MCF 10A (cell line): ENCODE data around the gene RPTOR. TPM values are rescaled to one million over a fixed set of nuclear protein-coding genes. Genes with fewer than 3 reads are reported as not detected.

ENCODE experiments used
- BruUV-seq: library from RNA; stranded (reverse); fragments of 400-500 nt; replicated peaks from 2 replicates; lab custom pipeline; 2021; lab: Mats Ljungman, UMichigan
- CTCF ChIA-PET: fragments of 300-600 bp; sonication (Branson Sonifier 250); formaldehyde crosslinking; extraction: SDS; loops from one replicate; lab custom pipeline; 2021; ENCODE audit warnings: antibody characterized with exemption, inconsistent platforms; lab: Yijun Ruan, JAX
- POLR2A ChIA-PET: fragments of 300-600, 350-650 bp; sonication (Branson Sonifier 250); formaldehyde crosslinking; extraction: SDS; loops from one replicate; lab custom pipeline; 2020; ENCODE audit warnings: antibody characterized with exemption, inconsistent platforms; lab: Yijun Ruan, JAX
- DNase-seq: peaks from one replicate; pipeline ENCODE4 v3.0.0-alpha.2; 2018; ENCODE audit not compliant: unreplicated experiment
- H3K27ac Mint-ChIP-seq: one replicate; pipeline ENCODE4 v1.8.0; 2022; ENCODE audit warnings: mild to moderate bottlenecking, low read depth, mixed read lengths; ENCODE audit not compliant: unreplicated experiment
- H3K27me3 Mint-ChIP-seq: one replicate; pipeline ENCODE4 v1.8.0; 2022; ENCODE audit warnings: mixed read lengths; ENCODE audit not compliant: insufficient read depth, unreplicated experiment
- H3K36me3 Mint-ChIP-seq: one replicate; pipeline ENCODE4 v1.8.0; 2022; ENCODE audit warnings: mild to moderate bottlenecking, moderate library complexity, mixed read lengths; ENCODE audit not compliant: insufficient read depth, unreplicated experiment
- H3K4me1 Mint-ChIP-seq: one replicate; pipeline ENCODE4 v1.8.0; 2022; ENCODE audit warnings: mixed read lengths; ENCODE audit not compliant: insufficient read depth, unreplicated experiment
- H3K4me3 Mint-ChIP-seq: one replicate; pipeline ENCODE4 v1.8.0; 2022; ENCODE audit warnings: mild to moderate bottlenecking, moderate library complexity, mixed read lengths; ENCODE audit not compliant: unreplicated experiment
- H3K9me3 Mint-ChIP-seq: one replicate; pipeline ENCODE4 v1.8.0; 2022; ENCODE audit warnings: mixed read lengths; ENCODE audit not compliant: unreplicated experiment
- intact Hi-C: fragments of 100-400 bp; cut with micrococcal nuclease; formaldehyde crosslinking; loops from 2 replicates; pipeline ENCODE4 v1.14.1; 2022
- total RNA-seq: library from RNA; stranded (reverse); gene quantifications from 2 replicates; pipeline ENCODE4 v1.2.3, GENCODE V29; 2022
- TF ChIP-seq, protein P1 (sequence below): fragments of 200-600 bp; IDR thresholded peaks from one replicate; pipeline ENCODE4 v1.8.0; 2022; ENCODE audit warnings: antibody characterized with exemption, mild to moderate bottlenecking; ENCODE audit not compliant: unreplicated experiment

The RPTOR gene
- total RNA-seq, 1 experiment from 2014 or later, result 41.3 TPM

DNA sequence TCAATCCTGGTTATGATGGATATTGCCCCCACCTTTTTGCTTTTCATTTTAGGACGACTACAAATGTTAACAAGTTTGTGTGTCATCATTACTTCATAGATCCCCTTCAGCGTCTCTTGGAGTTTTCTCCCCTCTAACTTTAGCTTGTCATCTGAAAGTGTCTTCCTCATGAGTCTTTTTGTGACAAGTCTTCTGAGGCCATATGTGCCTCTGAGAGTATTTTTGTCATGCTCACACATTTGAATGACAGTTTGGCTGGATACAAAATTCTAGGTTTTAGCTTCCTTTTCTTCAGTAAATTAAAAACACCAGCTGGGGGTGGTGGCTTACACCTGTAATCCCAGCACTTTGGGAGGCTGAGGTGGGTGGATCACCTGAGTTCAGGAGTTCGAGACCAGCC is 243.2 kb downstream of the RPTOR start:
- no TSS peak for BruUV-seq
- no peak overlapping the region for H3K4me3 Mint-ChIP-seq
- H3K9me3 Mint-ChIP-seq, result no peaks in the 10 kb centered on the region
- POLR2A ChIA-PET, result interaction anchor here (0.8 kb wide), 1 partner anchor 39 kb away, joined by 3 read pairs; no protein-coding TSS in a partner anchor
- TF ChIP-seq, protein P1, sequence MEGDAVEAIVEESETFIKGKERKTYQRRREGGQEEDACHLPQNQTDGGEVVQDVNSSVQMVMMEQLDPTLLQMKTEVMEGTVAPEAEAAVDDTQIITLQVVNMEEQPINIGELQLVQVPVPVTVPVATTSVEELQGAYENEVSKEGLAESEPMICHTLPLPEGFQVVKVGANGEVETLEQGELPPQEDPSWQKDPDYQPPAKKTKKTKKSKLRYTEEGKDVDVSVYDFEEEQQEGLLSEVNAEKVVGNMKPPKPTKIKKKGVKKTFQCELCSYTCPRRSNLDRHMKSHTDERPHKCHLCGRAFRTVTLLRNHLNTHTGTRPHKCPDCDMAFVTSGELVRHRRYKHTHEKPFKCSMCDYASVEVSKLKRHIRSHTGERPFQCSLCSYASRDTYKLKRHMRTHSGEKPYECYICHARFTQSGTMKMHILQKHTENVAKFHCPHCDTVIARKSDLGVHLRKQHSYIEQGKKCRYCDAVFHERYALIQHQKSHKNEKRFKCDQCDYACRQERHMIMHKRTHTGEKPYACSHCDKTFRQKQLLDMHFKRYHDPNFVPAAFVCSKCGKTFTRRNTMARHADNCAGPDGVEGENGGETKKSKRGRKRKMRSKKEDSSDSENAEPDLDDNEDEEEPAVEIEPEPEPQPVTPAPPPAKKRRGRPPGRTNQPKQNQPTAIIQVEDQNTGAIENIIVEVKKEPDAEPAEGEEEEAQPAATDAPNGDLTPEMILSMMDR, result no peak
- H3K4me1 Mint-ChIP-seq, result peaks cover 42% of the 10 kb centered on the region
- intact Hi-C loops, result no loop called here
- no peak overlapping the region for H3K27ac Mint-ChIP-seq
- no peaks in the 10 kb centered on the region for H3K27me3 Mint-ChIP-seq
- no peaks in the 10 kb centered on the region for H3K36me3 Mint-ChIP-seq
- CTCF ChIA-PET, result interaction anchor here (0.6 kb wide), 1 partner anchor 203 kb away, joined by 3 read pairs; no protein-coding TSS in a partner anchor
- no peak for DNase-seq

DNA sequence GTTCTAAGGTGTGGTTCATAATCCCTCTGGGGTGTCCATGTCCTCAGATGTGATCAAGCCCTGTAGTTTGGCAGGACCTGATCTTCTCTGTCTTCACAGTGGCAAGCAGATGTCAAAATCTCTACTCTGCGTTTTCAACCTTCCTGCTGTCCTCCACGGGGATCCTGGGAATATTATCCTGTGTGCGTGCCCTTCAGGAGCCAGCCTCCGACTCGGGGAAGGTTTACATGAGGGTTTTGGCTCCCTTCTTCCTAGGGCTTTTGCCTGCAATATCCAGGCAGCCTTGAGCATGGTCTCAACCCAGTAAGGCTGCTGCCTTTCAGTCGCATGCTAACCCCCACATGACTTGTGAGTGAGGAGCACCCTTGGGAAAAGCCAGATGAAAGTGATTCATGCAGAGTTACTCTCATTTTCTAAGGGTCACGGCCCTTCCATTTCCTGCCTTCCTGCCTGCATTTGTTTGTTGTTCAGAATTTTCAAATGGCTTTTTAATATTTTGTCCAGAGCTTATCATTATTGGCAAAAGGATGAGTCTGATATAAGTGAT is 244.8 kb downstream of the RPTOR start:
- intact Hi-C loops, result no loop called here
- H3K36me3 Mint-ChIP-seq, result peaks cover 4% of the 10 kb centered on the region
- peak; percentile 83 for DNase-seq
- CTCF ChIA-PET, result interaction anchor here (0.7 kb wide), 1 partner anchor 129 kb away, joined by 3 read pairs; no protein-coding TSS in a partner anchor
- H3K4me3 Mint-ChIP-seq, result peak overlapping the region; percentile 39
- TF ChIP-seq, protein P1, result no peak
- no peaks in the 10 kb centered on the region for H3K27me3 Mint-ChIP-seq
- H3K9me3 Mint-ChIP-seq, result no peaks in the 10 kb centered on the region
- POLR2A ChIA-PET, result interaction anchor here (1.1 kb wide), 1 partner anchor 37 kb away, joined by 3 read pairs; no protein-coding TSS in a partner anchor
- peak overlapping the region; percentile 17 for H3K27ac Mint-ChIP-seq
- no TSS peak for BruUV-seq
- H3K4me1 Mint-ChIP-seq, result peaks cover 49% of the 10 kb centered on the region

DNA sequence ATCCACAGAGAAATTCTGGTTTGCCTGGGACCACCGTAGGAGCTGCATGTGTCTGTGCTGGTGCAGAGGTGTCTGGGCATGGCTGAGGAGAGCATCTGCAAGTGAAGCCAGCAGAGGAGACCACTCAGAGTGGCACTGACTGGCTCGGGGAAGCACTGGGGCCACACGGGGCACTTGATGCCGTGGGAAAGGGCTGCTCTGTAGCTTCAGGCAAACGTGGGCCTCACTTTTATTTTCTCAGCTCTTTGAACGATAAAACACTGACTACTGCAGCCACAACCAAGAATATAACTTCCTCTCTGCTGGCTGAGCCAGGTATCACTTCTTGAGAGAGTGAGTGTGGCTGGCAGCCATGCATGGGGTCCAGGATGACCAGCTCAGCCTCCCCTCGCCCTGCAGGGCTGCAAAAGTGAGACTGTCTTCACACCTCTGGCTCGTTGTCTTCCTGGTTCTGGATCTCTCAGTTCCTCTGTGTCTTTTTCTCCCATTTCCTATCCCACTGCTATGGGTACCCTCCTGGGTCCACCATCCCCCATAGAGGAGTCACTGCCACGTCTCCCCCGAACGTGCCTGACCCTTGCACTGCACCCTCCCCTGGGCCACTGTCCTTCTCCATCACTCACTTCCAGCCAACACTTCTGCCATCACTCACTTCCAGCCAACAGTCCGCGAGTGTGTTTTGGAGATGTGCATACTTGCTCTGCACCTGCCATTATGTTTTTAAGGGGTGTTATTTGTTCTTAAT is 245.6 kb downstream of the RPTOR start:
- no TSS peak for BruUV-seq
- Mint-ChIP-seq H3K27me3 (no peaks in the 10 kb centered on the region), H3K9me3 (no peaks in the 10 kb centered on the region), H3K36me3 (peaks cover 4% of the 10 kb centered on the region), H3K4me3 (peak overlapping the region; percentile 39), H3K27ac (peak overlapping the region; percentile 66), H3K4me1 (peaks cover 49% of the 10 kb centered on the region)
- CTCF ChIA-PET, result interaction anchor here (0.6 to 0.7 kb wide), 2 partner anchors 16 to 128 kb away, joined by 3 to 4 read pairs; no protein-coding TSS in a partner anchor
- TF ChIP-seq, protein P1, result no peak
- intact Hi-C loops, result no loop called here
- DNase-seq, result no peak
- POLR2A ChIA-PET, result interaction anchor here (0.6 to 1.1 kb wide), 3 partner anchors 14 to 337 kb away, joined by 3 to 4 read pairs (median 3); no protein-coding TSS in a partner anchor
